Measurements from ENCODE around the gene ITIH5. TPM values are rescaled to one million over a fixed set of nuclear protein-coding genes. Genes with fewer than 3 reads are reported as not detected.
"Not testable (repeated sequence)": the region's sequence is repeated elsewhere in the genome, so short reads cannot be mapped to it uniquely, and the experiment has no call there.

ITIH5 gene
- total RNA-seq, 4 donors from 2014 or later = 4.4 to 10.7 (median 8.3) TPM

DNA sequence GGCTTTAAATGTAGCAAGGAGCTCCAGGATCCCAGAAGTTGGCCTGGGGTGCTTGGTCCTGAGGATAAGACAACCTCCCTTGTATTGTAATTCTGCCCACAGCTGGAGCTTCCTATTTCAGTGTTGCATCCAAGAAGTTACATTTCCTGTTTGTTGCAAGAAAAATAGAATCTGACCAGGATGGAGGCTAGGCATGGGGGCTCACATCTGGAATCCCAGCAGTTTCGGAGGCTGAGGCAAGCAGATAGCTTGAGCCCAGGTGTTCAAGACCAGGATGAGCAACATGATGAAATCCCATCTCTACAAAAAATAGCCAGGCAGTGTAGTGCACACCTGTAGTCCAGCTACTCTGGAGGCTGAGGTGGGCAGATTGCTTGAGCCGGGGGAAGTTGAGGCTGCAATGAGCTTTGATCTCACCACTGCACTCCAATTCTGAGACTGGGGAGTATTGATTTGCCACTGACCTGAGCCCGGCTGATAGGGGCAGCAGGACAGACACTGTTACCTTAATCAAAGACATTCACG is 35.6 kb upstream of the ITIH5 start:
- 80 to 84% methylated on average over 4 of the region's 4 CpGs for WGBS, 2 donors
- no peak for DNase-seq (ENCODE audit: low spot score in 2 of 2)
- intact Hi-C loops (cut with DNase I; ENCODE audit: low total_unique reads) = no loop called here
- H3K4me3 ChIP-seq (ENCODE audit: low read depth, poor library complexity, severe bottlenecking) = no peak overlapping the region
- no peak for TF ChIP-seq POLR2A (IDR thresholded peaks at IDR 0.05)
- TF ChIP-seq, protein P1, sequence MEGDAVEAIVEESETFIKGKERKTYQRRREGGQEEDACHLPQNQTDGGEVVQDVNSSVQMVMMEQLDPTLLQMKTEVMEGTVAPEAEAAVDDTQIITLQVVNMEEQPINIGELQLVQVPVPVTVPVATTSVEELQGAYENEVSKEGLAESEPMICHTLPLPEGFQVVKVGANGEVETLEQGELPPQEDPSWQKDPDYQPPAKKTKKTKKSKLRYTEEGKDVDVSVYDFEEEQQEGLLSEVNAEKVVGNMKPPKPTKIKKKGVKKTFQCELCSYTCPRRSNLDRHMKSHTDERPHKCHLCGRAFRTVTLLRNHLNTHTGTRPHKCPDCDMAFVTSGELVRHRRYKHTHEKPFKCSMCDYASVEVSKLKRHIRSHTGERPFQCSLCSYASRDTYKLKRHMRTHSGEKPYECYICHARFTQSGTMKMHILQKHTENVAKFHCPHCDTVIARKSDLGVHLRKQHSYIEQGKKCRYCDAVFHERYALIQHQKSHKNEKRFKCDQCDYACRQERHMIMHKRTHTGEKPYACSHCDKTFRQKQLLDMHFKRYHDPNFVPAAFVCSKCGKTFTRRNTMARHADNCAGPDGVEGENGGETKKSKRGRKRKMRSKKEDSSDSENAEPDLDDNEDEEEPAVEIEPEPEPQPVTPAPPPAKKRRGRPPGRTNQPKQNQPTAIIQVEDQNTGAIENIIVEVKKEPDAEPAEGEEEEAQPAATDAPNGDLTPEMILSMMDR (IDR thresholded peaks at IDR 0.05) = no peak

DNA sequence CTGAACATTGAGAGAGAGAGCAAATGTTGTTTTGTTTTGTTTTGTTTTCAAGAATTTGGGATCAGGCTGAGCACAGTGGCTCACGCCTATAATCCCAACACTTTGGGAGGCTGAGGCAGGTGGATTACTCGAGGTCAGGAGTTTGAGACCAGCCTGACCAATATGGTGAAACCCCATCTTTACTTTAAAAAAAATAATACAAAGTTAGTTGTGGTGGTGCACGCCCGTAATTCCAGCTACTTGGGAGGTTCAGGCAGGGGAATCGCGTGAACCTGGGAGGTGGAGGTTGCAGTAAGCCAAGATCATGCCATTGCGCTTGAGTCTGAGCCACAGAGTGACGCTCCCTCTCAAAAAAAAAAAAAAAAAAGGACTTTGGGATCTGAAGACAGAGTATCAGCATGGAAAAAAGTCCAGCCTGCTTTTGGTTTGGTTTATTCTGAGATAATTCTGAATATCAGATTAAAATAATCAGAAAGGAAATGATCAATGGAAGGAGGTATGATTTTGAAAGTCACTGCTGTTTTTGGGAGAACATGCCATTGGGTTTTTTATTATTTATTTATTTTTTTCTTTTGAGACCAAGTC is 34.5 kb upstream of the ITIH5 start:
- intact Hi-C loops (cut with DNase I; ENCODE audit: low total_unique reads) = no loop called here
- 72 to 73% methylated on average over 8 of the region's 8 CpGs for WGBS, 2 donors
- TF ChIP-seq POLR2A (IDR thresholded peaks at IDR 0.05) = no peak
- TF ChIP-seq, protein P1 (IDR thresholded peaks at IDR 0.05) = no peak
- no peak overlapping the region for H3K4me3 ChIP-seq (ENCODE audit: low read depth, poor library complexity, severe bottlenecking)
- DNase-seq (ENCODE audit: low spot score in 2 of 2) = no peak

DNA sequence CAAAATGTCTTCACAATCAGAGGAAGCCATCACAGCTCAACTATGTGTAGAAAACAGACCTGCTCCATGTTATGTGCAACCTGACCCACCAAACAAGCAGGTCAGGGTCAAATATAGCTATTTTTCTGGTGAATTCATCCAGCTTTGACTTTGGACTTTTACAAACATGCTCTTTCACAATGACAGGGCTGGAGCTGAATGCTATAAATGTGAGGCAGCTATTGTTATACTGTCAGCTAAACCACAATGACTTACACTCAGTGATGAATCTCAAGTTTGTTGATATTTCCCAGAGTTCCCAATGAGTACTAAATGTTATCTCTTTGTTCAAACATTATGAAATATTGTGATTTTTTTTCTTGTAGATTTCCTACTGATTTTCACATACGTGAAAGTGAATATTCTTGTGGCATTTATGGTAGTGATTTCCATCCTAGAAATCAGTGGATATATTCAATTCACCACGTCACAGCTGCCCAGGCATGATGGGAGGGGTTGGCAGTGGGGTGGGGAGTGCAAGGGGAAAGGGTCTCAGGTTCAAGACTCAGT is 33.9 kb upstream of the ITIH5 start:
- no peak overlapping the region for H3K4me3 ChIP-seq (ENCODE audit: low read depth, poor library complexity, severe bottlenecking)
- 60 to 62% methylated on average over 2 of the region's 2 CpGs for WGBS, 2 donors
- TF ChIP-seq, protein P1 (IDR thresholded peaks at IDR 0.05) = no peak
- TF ChIP-seq POLR2A (IDR thresholded peaks at IDR 0.05) = no peak
- intact Hi-C loops (cut with DNase I; ENCODE audit: low total_unique reads) = no loop called here
- DNase-seq (ENCODE audit: low spot score in 2 of 2) = no peak

DNA sequence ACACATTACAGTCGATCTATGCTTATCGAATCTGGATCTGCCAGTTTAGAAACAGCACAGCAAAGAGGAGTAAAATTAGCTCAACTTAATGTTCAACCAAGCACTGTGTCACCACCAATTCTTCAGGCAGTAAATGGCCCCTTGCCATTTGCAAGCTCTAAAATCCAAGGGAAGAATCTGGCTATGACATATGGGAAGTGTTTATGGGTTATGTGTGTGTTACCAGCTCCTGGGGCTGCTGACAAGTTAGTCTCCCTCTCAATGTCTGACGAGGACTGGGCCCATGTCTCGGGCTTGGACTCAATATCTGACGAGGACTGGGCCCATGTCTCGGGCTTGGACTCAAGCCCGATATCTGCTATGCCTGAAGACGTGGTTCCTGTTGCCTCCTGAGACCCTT is 30.7 kb upstream of the ITIH5 start:
- DNase-seq (ENCODE audit: low spot score in 2 of 2) = no peak
- TF ChIP-seq POLR2A (IDR thresholded peaks at IDR 0.05) = no peak
- TF ChIP-seq, protein P1 (IDR thresholded peaks at IDR 0.05) = no peak

DNA sequence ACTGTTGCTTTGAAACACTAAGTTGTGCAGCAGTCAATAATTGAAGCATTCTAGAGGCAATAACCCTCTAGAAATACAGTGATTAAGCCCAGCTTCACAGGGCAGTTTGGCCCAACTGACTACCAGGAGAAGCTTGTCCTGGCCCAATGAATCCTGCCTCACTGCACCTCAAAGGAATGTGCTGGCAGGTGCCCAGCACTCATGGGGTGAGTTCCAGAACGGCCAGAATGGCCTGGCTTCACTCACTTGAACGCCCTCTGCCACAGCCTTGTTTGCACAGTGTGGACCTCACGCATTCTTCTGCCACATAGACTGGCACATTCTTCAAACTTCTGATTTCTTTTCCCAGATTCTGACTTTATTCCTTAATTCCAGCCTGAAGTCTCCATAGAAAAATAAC is 29.8 kb upstream of the ITIH5 start:
- intact Hi-C loops (cut with DNase I; ENCODE audit: low total_unique reads) = no loop called here
- 71 to 79% methylated on average over 3 of the region's 3 CpGs for WGBS, 2 donors

More for the DNA sequence above, 30.7 kb upstream of the ITIH5 start:
- no peak overlapping the region for H3K4me3 ChIP-seq (ENCODE audit: low read depth, poor library complexity, severe bottlenecking)
- WGBS, 2 donors = 71 to 78% methylated on average over 8 of the region's 8 CpGs
- intact Hi-C loops (cut with DNase I; ENCODE audit: low total_unique reads) = no loop called here

DNA sequence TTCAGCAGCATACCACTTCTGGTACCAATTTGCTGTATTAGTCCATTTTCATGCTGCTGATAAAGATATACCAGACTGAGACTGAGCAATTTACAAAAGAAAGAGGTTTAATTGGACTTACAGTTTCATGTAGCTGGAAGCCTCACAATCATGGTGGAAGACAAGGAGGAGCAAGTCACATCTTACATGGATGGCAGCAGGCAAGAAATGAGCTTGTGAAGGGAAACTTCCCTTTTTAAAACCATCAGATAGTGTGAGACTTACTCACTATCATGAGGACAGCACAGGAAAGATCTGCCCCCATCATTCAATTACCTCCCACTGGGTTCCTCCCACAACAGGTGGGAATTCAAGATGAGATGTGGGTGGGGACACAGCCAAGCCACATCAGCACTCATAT is 26.4 kb upstream of the ITIH5 start:
- DNase-seq (ENCODE audit: low spot score in 2 of 2); H3K4me3 ChIP-seq (ENCODE audit: low read depth, poor library complexity, severe bottlenecking); intact Hi-C loops (cut with DNase I; ENCODE audit: low total_unique reads): not testable (repeated sequence)

More for the DNA sequence above, 29.8 kb upstream of the ITIH5 start:
- TF ChIP-seq POLR2A (IDR thresholded peaks at IDR 0.05) = no peak
- TF ChIP-seq, protein P1 (IDR thresholded peaks at IDR 0.05) = no peak
- H3K4me3 ChIP-seq (ENCODE audit: low read depth, poor library complexity, severe bottlenecking) = no peak overlapping the region
- no peak for DNase-seq (ENCODE audit: low spot score in 2 of 2)

DNA sequence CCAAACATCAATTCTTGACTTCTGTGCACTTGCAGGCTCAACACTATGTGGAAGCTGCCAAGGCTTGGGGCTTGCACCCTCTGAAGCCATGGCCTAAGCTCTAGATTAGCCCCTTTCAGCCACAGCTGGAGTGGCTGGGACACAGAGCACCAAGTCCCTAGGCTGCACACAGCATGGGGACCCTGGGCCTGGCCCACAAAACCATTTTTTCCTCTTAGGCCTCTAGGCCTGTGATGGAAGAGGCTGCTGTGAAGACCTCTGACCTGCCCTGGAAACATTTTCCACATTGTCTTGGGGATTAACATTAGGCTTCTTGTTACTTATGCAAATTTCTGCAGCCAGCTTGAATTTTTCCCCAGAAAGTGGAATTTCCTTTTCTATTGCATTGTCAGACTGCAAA is 25.6 kb upstream of the ITIH5 start:
- H3K4me3 ChIP-seq (ENCODE audit: low read depth, poor library complexity, severe bottlenecking); intact Hi-C loops (cut with DNase I; ENCODE audit: low total_unique reads); DNase-seq (ENCODE audit: low spot score in 2 of 2): not testable (repeated sequence)

DNA sequence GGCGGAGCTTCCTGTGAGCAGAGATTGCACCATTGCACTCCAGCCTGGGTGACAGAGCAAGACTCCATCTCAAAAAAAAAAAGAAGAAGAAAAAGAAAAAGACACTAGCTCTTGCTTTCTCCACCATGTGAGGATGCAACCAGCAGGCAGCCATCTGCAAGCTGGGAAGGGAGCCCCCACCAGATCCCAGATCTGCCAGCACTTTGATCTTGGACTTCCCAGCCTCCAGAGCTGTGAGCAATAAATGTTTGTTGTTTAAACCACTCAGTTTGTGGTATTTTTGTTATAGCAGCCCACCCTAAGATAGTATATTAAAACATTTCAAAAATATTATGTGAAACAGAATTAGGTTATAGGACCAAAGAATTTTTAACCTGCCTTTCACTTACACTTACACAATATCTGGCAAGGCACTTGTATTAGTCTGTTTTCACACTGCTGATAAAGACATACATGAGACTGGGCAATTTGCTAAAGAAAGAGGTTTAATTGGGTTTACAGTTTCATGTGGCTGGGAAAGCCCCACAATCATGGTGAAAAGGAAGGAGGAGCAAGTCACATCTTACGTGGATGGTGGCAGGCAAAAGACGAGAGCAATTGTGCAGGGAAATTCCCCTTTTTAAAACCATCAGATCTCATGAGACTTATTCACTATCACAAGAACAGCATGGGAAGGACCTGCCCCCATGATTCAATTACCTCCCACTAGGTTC is 24.3 kb upstream of the ITIH5 start:
- DNase-seq (ENCODE audit: low spot score in 2 of 2); H3K4me3 ChIP-seq (ENCODE audit: low read depth, poor library complexity, severe bottlenecking); intact Hi-C loops (cut with DNase I; ENCODE audit: low total_unique reads): not testable (repeated sequence)
- WGBS, 2 donors = 77 to 82% methylated on average over 3 of the region's 3 CpGs
